WI38 (cell line): ENCODE data around the gene AFP.
"Not testable (repeated sequence)": the region's sequence is repeated elsewhere in the genome, so short reads cannot be mapped to it uniquely, and the experiment has no call there.

Experiments used
- H3K4me3 ChIP-seq: 2 replicates; pipeline ENCODE4 v1.5.1; 2011; ENCODE audit warnings: low read depth, mild to moderate bottlenecking, control low read depth, low read length
- CTCF ChIP-seq: IDR thresholded peaks from 2 replicates; pipeline ENCODE4 v1.5.1; 2012; ENCODE audit warnings: low read depth, mild to moderate bottlenecking, control low read depth, low read length

Gene AFP

GRCh38 chr4:73435984-73436383 lies at the start of gene AFP:
AFP (plus strand) TSS chr4:73436221; CDS start chr4:73436263, 42 bp downstream.
- H3K4me3 ChIP-seq, result no peak within 1 kb of the TSS
- TF ChIP-seq CTCF, result no peak

GRCh38 chr4:73387552-73387951 lies 48.5 kb upstream of the AFP start:
- no peak for TF ChIP-seq CTCF
- no peak overlapping the region for H3K4me3 ChIP-seq

GRCh38 chr4:73388887-73389286 lies 47.1 kb upstream of the AFP start:
- no peak for TF ChIP-seq CTCF
- H3K4me3 ChIP-seq, result no peak overlapping the region

- not testable (repeated sequence) for H3K4me3 ChIP-seq
Observed at GRCh38 chr4:73389663-73390062, 46.4 kb upstream of the AFP start.

- no peak for TF ChIP-seq CTCF
- no peak overlapping the region for H3K4me3 ChIP-seq
Observed at GRCh38 chr4:73391774-73392173, 44.2 kb upstream of the AFP start.

GRCh38 chr4:73392936-73393335 lies 43.1 kb upstream of the AFP start:
- no peak overlapping the region for H3K4me3 ChIP-seq
- no peak for TF ChIP-seq CTCF

GRCh38 chr4:73396304-73396703 lies 39.7 kb upstream of the AFP start:
- TF ChIP-seq CTCF, result no peak
- no peak overlapping the region for H3K4me3 ChIP-seq
